Measurements from ENCODE around the gene ERBB2. TPM values are rescaled to one million over a fixed set of nuclear protein-coding genes. Genes with fewer than 3 reads are reported as not detected.

ERBB2 gene
- total and polyA plus RNA-seq, 2 of the 4 experiments (the other 2 are of a cell fraction) = 28.7 to 33.3 TPM

- Histone ChIP-seq H3K4ac (ENCODE audit: low read depth, low read length) (no peak overlapping the region), H3K18ac (ENCODE audit: low read depth, low read length) (no peak overlapping the region), H3K14ac (replicated peaks; ENCODE audit: low read depth, low read length) (no peak overlapping the region), H3K9ac (ENCODE audit: low read depth, low read length) (no peak overlapping the region), H4K8ac (ENCODE audit: low read depth in 2 of 2, low read length in 2 of 2) (no peak overlapping the region), H2BK120ac (ENCODE audit: low read depth, low read length) (no peak overlapping the region), H2AK5ac (ENCODE audit: low read depth, low read length) (no peak overlapping the region), H3K27ac (ENCODE audit: insufficient read depth, low read length) (no peak overlapping the region), H3K79me1 (ENCODE audit: low read depth in 1 of 2, low read length in 2 of 2) (peaks cover 0 to 65% of the 10 kb centered on the region in 2 experiments; a peak in 3 of 4 replicates), H2AFZ (replicated peaks; ENCODE audit: low read length, poor library complexity) (no peak overlapping the region), H3K4me1 (ENCODE audit: control insufficient read depth, insufficient read depth, low read length) (peaks cover 18% of the 10 kb centered on the region), H3K9me3 (ENCODE audit: control insufficient read depth, insufficient read depth, low read length) (no peaks in the 10 kb centered on the region), H3K56ac (ENCODE audit: extremely low read depth, insufficient read depth, low read length) (no peak overlapping the region), H2BK20ac (ENCODE audit: low read depth, low read length) (no peak overlapping the region), H2BK15ac (ENCODE audit: low read depth, low read length) (no peak overlapping the region), H3K9me1 (ENCODE audit: insufficient read depth, low read length) (peaks cover 20% of the 10 kb centered on the region), H2BK5ac (ENCODE audit: low read depth, low read length, poor library complexity, severe bottlenecking) (no peak overlapping the region), H4K20me1 (ENCODE audit: insufficient read depth, low read length) (peaks cover 54% of the 10 kb centered on the region), H4K91ac (ENCODE audit: insufficient read depth, low read depth, low read length) (no peak overlapping the region), H2AK9ac (replicated peaks; ENCODE audit: low read depth, low read length, poor library complexity) (no peak overlapping the region), H3K4me2 (ENCODE audit: low read depth, low read length) (no peak overlapping the region), H3K4me3 (ENCODE audit: insufficient read depth, low read depth, low read length) (no peak overlapping the region), H3K27me3 (ENCODE audit: control insufficient read depth, insufficient read depth, low read length) (no peaks in the 10 kb centered on the region), H3K23ac (ENCODE audit: low read depth, low read length) (no peak overlapping the region), H4K5ac (ENCODE audit: low read depth, low read length) (no peak overlapping the region), H3K36me3 (ENCODE audit: control insufficient read depth, insufficient read depth, low read length) (peaks cover 33% of the 10 kb centered on the region)
- no peak for DNase-seq
- BruUV-seq (replicated peaks) = no TSS peak
- WGBS, 2 experiments (ENCODE audit: extremely low coverage in 2 of 2, insufficient read length in 1 of 2) = 86% methylated on average over 8 of the region's 12 CpGs; no CpG with 5 or more reads in 1 of the 2 experiments
- intact Hi-C loops (cut with micrococcal nuclease) = no loop called here
- ATAC-seq (ENCODE audit: low read depth) = no peak
- TF ChIP-seq POLR2A (IDR thresholded peaks at IDR 0.05; ENCODE audit: low read depth, low read length) (no peak), BHLHE40 (IDR thresholded peaks at IDR 0.05; ENCODE audit: low read depth, low read length) (no peak), RCOR1 (IDR thresholded peaks at IDR 0.05; ENCODE audit: insufficient replicate concordance, low read length) (no peak), SMC3 (IDR thresholded peaks at IDR 0.05; ENCODE audit: low read depth, low read length) (no peak), RFX5 (IDR thresholded peaks at IDR 0.05; ENCODE audit: low read depth, low read length) (no peak), MXI1 (IDR thresholded peaks at IDR 0.05; ENCODE audit: borderline replicate concordance, low read depth, low read length) (no peak), FOS (IDR thresholded peaks at IDR 0.05; ENCODE audit: low read depth, low read length) (no peak), CHD1 (IDR thresholded peaks at IDR 0.05; ENCODE audit: low read depth, low read length) (no peak), RAD21 (IDR thresholded peaks at IDR 0.05; ENCODE audit: low read length) (no peak), NFE2L2 (IDR thresholded peaks at IDR 0.05; ENCODE audit: low read depth, low read length) (no peak), CTCF (conservative IDR thresholded peaks at IDR 0.05; ENCODE audit: low read depth, low read length) (no peak), MAFK (IDR thresholded peaks at IDR 0.05; ENCODE audit: low read depth, low read length) (no peak), CEBPB (IDR thresholded peaks at IDR 0.05; ENCODE audit: low read depth, low read length) (no peak), USF2 (IDR thresholded peaks at IDR 0.05; ENCODE audit: low read depth, low read length) (no peak), ELK1 (IDR thresholded peaks at IDR 0.05; ENCODE audit: borderline replicate concordance, low read depth, low read length) (no peak), MAZ (IDR thresholded peaks at IDR 0.05; ENCODE audit: borderline replicate concordance, low read depth, low read length) (no peak)
- ChIA-PET CTCF (interaction anchor here (1.1 kb wide), 1 partner anchor 77 kb away, joined by 3 read pairs; no protein-coding TSS in a partner anchor), POLR2A (ENCODE audit: unreplicated experiment) (no interaction called here)
- in situ Hi-C loops (cut with MboI; ENCODE audit: low sequenced_read_pairs) = no loop called here
- dilution Hi-C loops (cut with HindIII; ENCODE audit: low sequenced_read_pairs, unreplicated experiment) = no loop called here
These were observed 6.0 kb downstream of the ERBB2 start for GRCh38 chr17:39705786-39706348.

Data from IMR-90 (cell line).